B cell (primary cell): Measurements from ENCODE around the gene TMEM26. TPM values are rescaled to one million over a fixed set of nuclear protein-coding genes. Genes with fewer than 3 reads are reported as not detected.

Source experiments
- ATAC-seq: fragments of 200-7000 bp; cut with Tn5 transposase; one replicate; pipeline ENCODE4 v1.10.0; 2021; ENCODE audit warnings: low read depth, mild to moderate bottlenecking, moderate number of reproducible peaks, moderate library complexity
- CTCF ChIA-PET: fragments of 350-600 bp; sonication (Branson Sonifier 250); formaldehyde crosslinking; loops from one replicate; lab custom pipeline; 2021; ENCODE audit warnings: antibody characterized with exemption, inconsistent platforms; lab: Charles Lee
- POLR2A ChIA-PET: fragments of 350-600 bp; sonication (Branson Sonifier 250); formaldehyde crosslinking; loops from one replicate; lab custom pipeline; 2021; ENCODE audit warnings: antibody characterized with exemption; lab: Charles Lee
- DNase-seq: peaks from one replicate; pipeline ENCODE4 v3.0.0; 2013
- H2AFZ ChIP-seq: 2 replicates; pipeline ENCODE4 v1.6.1; 2012; ENCODE audit warnings: mild to moderate bottlenecking, low read depth, low read length; ENCODE audit not compliant: insufficient read depth, poor library complexity, severe bottlenecking
- H3K27ac ChIP-seq, 2 donors: 1 replicate in 1 of 2; 2 replicates in 1 of 2; pipeline ENCODE4 v1.5.1; 2012 to 2013; ENCODE audit warnings: low read length in 2 of 2, mild to moderate bottlenecking in 2 of 2, moderate library complexity in 1 of 2
- H3K27me3 ChIP-seq, 4 experiments: fragments of 200-600 bp in 1 of 4; sonication (generic) in 1 of 4; replicated peaks in 1 of 4; 1 replicate in 2 of 4; 2 replicates in 2 of 4; pipeline versions ENCODE4 v1.6.1 to v1.7.0; 2013 to 2016; ENCODE audit warnings: low read length in 3 of 4, mild to moderate bottlenecking in 2 of 4, mixed read lengths in 1 of 4, moderate library complexity in 1 of 4; ENCODE audit not compliant: insufficient read depth in 4 of 4, control insufficient read depth in 3 of 4; ENCODE audit errors: control extremely low read depth in 1 of 4
- H3K36me3 ChIP-seq, 2 experiments: replicated peaks in 1 of 2; 1 replicate in 1 of 2; 2 replicates in 1 of 2; pipeline versions ENCODE4 v1.6.1 to v1.7.1; 2013; ENCODE audit warnings: low read length in 1 of 2; ENCODE audit not compliant: insufficient read depth in 2 of 2, control insufficient read depth in 1 of 2; ENCODE audit errors: control extremely low read depth in 1 of 2, extremely low read depth in 1 of 2
- H3K4me1 ChIP-seq, 2 donors: fragments of 200-600 bp in 1 of 2; sonication (generic) in 1 of 2; 1 replicate in 1 of 2; 2 replicates in 1 of 2; pipeline versions ENCODE4 v1.5.1 to v1.6.1; 2013 to 2017; ENCODE audit warnings: low read length in 2 of 2; ENCODE audit not compliant: control insufficient read depth in 2 of 2, insufficient read depth in 2 of 2
- H3K4me2 ChIP-seq: replicated peaks from 2 replicates; pipeline ENCODE3; 2012; ENCODE audit warnings: mild to moderate bottlenecking, low read depth, low read length; ENCODE audit not compliant: poor library complexity, severe bottlenecking
- H3K4me3 ChIP-seq, 5 experiments: fragments of 200-600 bp in 1 of 5; sonication (generic) in 1 of 5; 1 replicate in 3 of 5; 2 replicates in 2 of 5; pipeline versions ENCODE4 v1.5.1 to v1.7.0; 2011 to 2016; ENCODE audit warnings: low read length in 4 of 5, mild to moderate bottlenecking in 4 of 5, low read depth in 2 of 5, control low read depth in 1 of 5, moderate library complexity in 1 of 5; ENCODE audit not compliant: insufficient read depth in 1 of 5; ENCODE audit errors: control extremely low read depth in 1 of 5, extremely low read depth in 1 of 5
- H3K79me2 ChIP-seq: fragments of 200-600 bp; sonication (generic); one replicate; pipeline ENCODE4 v1.6.0; 2016; ENCODE audit warnings: low read length; ENCODE audit not compliant: control insufficient read depth, insufficient read depth
- H3K9ac ChIP-seq: fragments of 200-600 bp; sonication (generic); 2 replicates; pipeline ENCODE4 v1.6.1; 2017; ENCODE audit warnings: mild to moderate bottlenecking, low read length, moderate library complexity
- H3K9me3 ChIP-seq, 3 donors: one replicate each; pipeline versions ENCODE4 v1.6.1 to v1.7.1; 2013; ENCODE audit warnings: low read length in 2 of 3; ENCODE audit not compliant: control insufficient read depth in 2 of 3, insufficient read depth in 1 of 3; ENCODE audit errors: control extremely low read depth in 1 of 3
- H4K20me1 ChIP-seq: 2 replicates; pipeline ENCODE4 v1.6.0; 2012; ENCODE audit warnings: mild to moderate bottlenecking, low read length; ENCODE audit not compliant: insufficient read depth, control insufficient read depth, poor library complexity, severe bottlenecking
- H3K27ac Mint-ChIP-seq: one replicate; pipeline ENCODE4 v1.8.0; 2021; ENCODE audit warnings: mixed read lengths
- H3K27me3 Mint-ChIP-seq: one replicate; pipeline ENCODE4 v1.8.0; 2021; ENCODE audit warnings: mixed read lengths
- H3K4me1 Mint-ChIP-seq: one replicate; pipeline ENCODE4 v1.8.0; 2021; ENCODE audit warnings: mixed read lengths
- H3K4me3 Mint-ChIP-seq: one replicate; pipeline ENCODE4 v1.8.0; 2021; ENCODE audit warnings: mixed read lengths
- H3K9me3 Mint-ChIP-seq: one replicate; pipeline ENCODE4 v1.8.0; 2022; ENCODE audit warnings: mixed read lengths; ENCODE audit not compliant: insufficient read depth
- EZH2 ChIP-seq: IDR thresholded peaks from 2 replicates; pipeline ENCODE4 v1.6.1; 2012; ENCODE audit warnings: borderline replicate concordance, low read depth, mild to moderate bottlenecking, moderate library complexity, low read length; ENCODE audit not compliant: insufficient read depth, poor library complexity, severe bottlenecking
- WGBS: methylation state at CpG from one replicate; pipeline ENCODE4 v1.1.5; 2013; ENCODE audit warnings: missing lambda C conversion rate; ENCODE audit not compliant: insufficient coverage; 5-methylcytosine and 5-hydroxymethylcytosine counted together
- intact Hi-C: fragments of 100-400 bp; cut with micrococcal nuclease; formaldehyde crosslinking; loops from one replicate; pipeline ENCODE4 v1.10.0; 2022
- polyA plus RNA-seq: library from polyadenylated mRNA; depleted of rRNA; stranded (reverse); fragments of >200 nt; gene quantifications from 2 replicates; pipeline ENCODE4 v1.2.3, GENCODE V29; 2012
- total RNA-seq, 2 donors: library from RNA; stranded (reverse); fragments of 120-200 nt in 1 of 2; gene quantifications; 1 replicate in 1 of 2; 2 replicates in 1 of 2; pipeline versions ENCODE4 v1.2.3 to v1.2.4, GENCODE V29; 2013 to 2022
- TF ChIP-seq, protein P1 (sequence below): fragments of 200-600 bp; IDR thresholded peaks from one replicate; pipeline ENCODE4 v1.8.0; 2022; ENCODE audit warnings: antibody characterized with exemption, mild to moderate bottlenecking

The TMEM26 gene
- total and polyA plus RNA-seq, 2 donors (not counting 1 experiment from before 2014, with no cell fraction given) = not detected

DNA sequence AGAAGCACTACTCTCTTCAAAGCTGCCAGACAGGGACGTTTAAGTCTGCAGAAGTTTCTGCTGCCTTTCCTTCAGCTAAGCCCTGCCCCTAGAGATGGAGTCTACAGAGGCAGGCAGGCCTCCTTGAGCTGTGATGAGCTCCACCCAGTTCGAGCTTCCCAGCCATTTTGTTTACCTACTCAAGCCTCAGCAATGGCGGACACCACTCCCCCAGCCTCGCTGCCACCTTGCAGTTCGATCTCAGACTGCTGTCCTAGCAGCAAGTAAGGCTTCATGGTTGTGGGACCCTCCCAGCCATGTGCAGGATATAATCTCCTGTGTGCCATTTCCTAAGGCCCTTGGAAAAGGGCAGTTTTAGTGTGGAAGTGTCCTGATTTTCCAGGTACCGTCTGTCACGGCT, 74.3 kb downstream of the TMEM26 start:
- TF ChIP-seq, protein P1, sequence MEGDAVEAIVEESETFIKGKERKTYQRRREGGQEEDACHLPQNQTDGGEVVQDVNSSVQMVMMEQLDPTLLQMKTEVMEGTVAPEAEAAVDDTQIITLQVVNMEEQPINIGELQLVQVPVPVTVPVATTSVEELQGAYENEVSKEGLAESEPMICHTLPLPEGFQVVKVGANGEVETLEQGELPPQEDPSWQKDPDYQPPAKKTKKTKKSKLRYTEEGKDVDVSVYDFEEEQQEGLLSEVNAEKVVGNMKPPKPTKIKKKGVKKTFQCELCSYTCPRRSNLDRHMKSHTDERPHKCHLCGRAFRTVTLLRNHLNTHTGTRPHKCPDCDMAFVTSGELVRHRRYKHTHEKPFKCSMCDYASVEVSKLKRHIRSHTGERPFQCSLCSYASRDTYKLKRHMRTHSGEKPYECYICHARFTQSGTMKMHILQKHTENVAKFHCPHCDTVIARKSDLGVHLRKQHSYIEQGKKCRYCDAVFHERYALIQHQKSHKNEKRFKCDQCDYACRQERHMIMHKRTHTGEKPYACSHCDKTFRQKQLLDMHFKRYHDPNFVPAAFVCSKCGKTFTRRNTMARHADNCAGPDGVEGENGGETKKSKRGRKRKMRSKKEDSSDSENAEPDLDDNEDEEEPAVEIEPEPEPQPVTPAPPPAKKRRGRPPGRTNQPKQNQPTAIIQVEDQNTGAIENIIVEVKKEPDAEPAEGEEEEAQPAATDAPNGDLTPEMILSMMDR = no peak
- TF ChIP-seq EZH2 = no peak
- H2AFZ ChIP-seq = no peak overlapping the region
- whole genome bisulfite sequencing = 95% methylated on average over 7 of the region's 7 CpGs
- Mint-ChIP-seq H3K4me1 (no peaks in the 10 kb centered on the region), H3K4me3 (no peak overlapping the region), H3K9me3 (peaks cover 6% of the 10 kb centered on the region), H3K27ac (no peak overlapping the region), H3K27me3 (peaks cover 5% of the 10 kb centered on the region)
- H3K9me3 ChIP-seq = peaks cover 0 to 15% (median 6%) of the 10 kb centered on the region in 3 donors
- H3K27me3 ChIP-seq = no peaks in the 10 kb centered on the region
- no peak overlapping the region for H3K4me3 ChIP-seq
- no peaks in the 10 kb centered on the region for H3K4me1 ChIP-seq
- no peaks in the 10 kb centered on the region for H4K20me1 ChIP-seq
- H3K4me2 ChIP-seq = no peak overlapping the region
- POLR2A ChIA-PET = no interaction called here
- CTCF ChIA-PET = no interaction called here
- intact Hi-C loops = no loop called here
- ATAC-seq (no peak), DNase-seq (no peak)
- H3K27ac ChIP-seq = no peak overlapping the region
- H3K79me2 ChIP-seq = no peaks in the 10 kb centered on the region
- H3K9ac ChIP-seq = no peak overlapping the region
- no peaks in the 10 kb centered on the region for H3K36me3 ChIP-seq

DNA sequence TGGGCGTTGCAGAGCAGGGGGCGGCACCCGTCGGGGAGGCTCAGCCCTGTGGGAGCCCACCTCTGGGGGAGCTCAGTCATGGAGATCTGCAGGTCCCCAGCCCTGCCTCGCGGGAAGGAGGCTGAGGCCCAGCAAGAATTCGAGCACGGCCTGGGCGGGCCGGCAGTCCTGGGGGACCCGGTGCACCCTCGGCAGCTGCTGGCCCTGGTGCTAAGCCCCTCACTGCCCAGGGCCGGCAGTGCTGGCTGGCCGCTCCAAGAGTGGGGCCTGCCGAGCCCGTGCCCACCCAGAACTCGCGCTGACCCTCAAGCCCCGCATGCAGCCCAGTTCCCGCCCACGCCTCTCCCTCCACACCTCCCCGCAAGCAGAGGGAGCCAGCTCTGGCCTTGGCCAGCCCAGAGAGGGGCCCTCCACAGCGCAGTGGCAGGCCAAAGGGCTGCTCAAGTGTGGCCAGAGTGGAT, 76.2 kb downstream of the TMEM26 start:
- Histone ChIP-seq H3K79me2 (no peaks in the 10 kb centered on the region), H3K4me3 (no peak overlapping the region), H3K27ac (no peak overlapping the region), H2AFZ (no peak overlapping the region), H3K4me1 (no peaks in the 10 kb centered on the region), H3K27me3 (no peaks in the 10 kb centered on the region), H3K4me2 (no peak overlapping the region), H4K20me1 (no peaks in the 10 kb centered on the region), H3K36me3 (no peaks in the 10 kb centered on the region), H3K9me3 (peaks cover 0 to 15% (median 6%) of the 10 kb centered on the region in 3 donors), H3K9ac (no peak overlapping the region)
- intact Hi-C loops = no loop called here
- ChIA-PET CTCF (no interaction called here), POLR2A (no interaction called here)
- Mint-ChIP-seq H3K27ac (no peak overlapping the region), H3K27me3 (peaks cover 5% of the 10 kb centered on the region), H3K4me1 (no peaks in the 10 kb centered on the region), H3K9me3 (peaks cover 6% of the 10 kb centered on the region), H3K4me3 (no peak overlapping the region)
- WGBS = 91% methylated on average over 23 of the region's 23 CpGs
- DNase-seq (no peak), ATAC-seq (no peak)
- TF ChIP-seq EZH2 = no peak
- TF ChIP-seq, protein P1 = no peak
